Amniotic epithelial cell (primary cell): ENCODE results near the gene CACNG1.
"Not testable (repeated sequence)": the region's sequence is repeated elsewhere in the genome, so short reads cannot be mapped to it uniquely, and the experiment has no call there.

Experiments
- DNase-seq: peaks from one replicate; pipeline ENCODE4 v3.0.0-alpha.2; 2010; ENCODE audit warnings: low read depth

CACNG1 gene

GRCh38 chr17:67025216-67025792 is 19.1 kb upstream of the CACNG1 start:
- no peak for DNase-seq

GRCh38 chr17:67026341-67026740 is 18.0 kb upstream of the CACNG1 start:
- no peak for DNase-seq

- DNase-seq = no peak
These were observed 17.2 kb upstream of the CACNG1 start for GRCh38 chr17:67027031-67027628.

GRCh38 chr17:67030641-67031040 is 13.7 kb upstream of the CACNG1 start:
- DNase-seq = no peak

- DNase-seq = no peak
These were observed 12.0 kb upstream of the CACNG1 start for GRCh38 chr17:67032382-67032781.

- DNase-seq = no peak
These were observed 11.4 kb upstream of the CACNG1 start for GRCh38 chr17:67032985-67033384.

GRCh38 chr17:67033613-67034012 is 10.7 kb upstream of the CACNG1 start:
- DNase-seq = no peak

- no peak for DNase-seq
These were observed 8.9 kb upstream of the CACNG1 start for GRCh38 chr17:67035131-67036083.

GRCh38 chr17:67038861-67039365 is 5.4 kb upstream of the CACNG1 start:
- no peak for DNase-seq

- no peak for DNase-seq
These were observed 3.7 kb upstream of the CACNG1 start for GRCh38 chr17:67040652-67041051.

GRCh38 chr17:67041119-67041518 is 3.2 kb upstream of the CACNG1 start:
- DNase-seq = not testable (repeated sequence)

GRCh38 chr17:67041531-67041930 is 2.8 kb upstream of the CACNG1 start:
- DNase-seq = no peak

- DNase-seq = no peak
These were observed 2.1 kb upstream of the CACNG1 start for GRCh38 chr17:67041941-67042899.

GRCh38 chr17:67043283-67043682 is 1.1 kb upstream of the CACNG1 start:
- no peak for DNase-seq

GRCh38 chr17:67044940-67045339 is 586 bp downstream of the CACNG1 start:
- no peak for DNase-seq

- DNase-seq = no peak
These were observed 2.0 kb downstream of the CACNG1 start for GRCh38 chr17:67046398-67046797.

- no peak for DNase-seq
These were observed 3.0 kb downstream of the CACNG1 start for GRCh38 chr17:67047382-67047781.

- peak; percentile 9 for DNase-seq
These were observed 4.8 kb downstream of the CACNG1 start for GRCh38 chr17:67049025-67049739.

- no peak for DNase-seq
These were observed 5.7 kb downstream of the CACNG1 start for GRCh38 chr17:67050066-67050465.

GRCh38 chr17:67050471-67051154 is 6.3 kb downstream of the CACNG1 start:
- DNase-seq = peak; percentile 19
